GM21390 (cell line): ENCODE measurements around the gene BHLHA9.
A peak's percentile ranks its signal among the peaks of the same experiment; 100 is the strongest.
"Not testable (repeated sequence)": the region's sequence is repeated elsewhere in the genome, so short reads cannot be mapped to it uniquely, and the experiment has no call there.

ENCODE experiments used
- ATAC-seq: cut with Tn5 transposase; IDR thresholded peaks from one replicate; pipeline ENCODE4 v1.9.1; 2021; ENCODE audit not compliant: unreplicated experiment

The BHLHA9 gene

DNA sequence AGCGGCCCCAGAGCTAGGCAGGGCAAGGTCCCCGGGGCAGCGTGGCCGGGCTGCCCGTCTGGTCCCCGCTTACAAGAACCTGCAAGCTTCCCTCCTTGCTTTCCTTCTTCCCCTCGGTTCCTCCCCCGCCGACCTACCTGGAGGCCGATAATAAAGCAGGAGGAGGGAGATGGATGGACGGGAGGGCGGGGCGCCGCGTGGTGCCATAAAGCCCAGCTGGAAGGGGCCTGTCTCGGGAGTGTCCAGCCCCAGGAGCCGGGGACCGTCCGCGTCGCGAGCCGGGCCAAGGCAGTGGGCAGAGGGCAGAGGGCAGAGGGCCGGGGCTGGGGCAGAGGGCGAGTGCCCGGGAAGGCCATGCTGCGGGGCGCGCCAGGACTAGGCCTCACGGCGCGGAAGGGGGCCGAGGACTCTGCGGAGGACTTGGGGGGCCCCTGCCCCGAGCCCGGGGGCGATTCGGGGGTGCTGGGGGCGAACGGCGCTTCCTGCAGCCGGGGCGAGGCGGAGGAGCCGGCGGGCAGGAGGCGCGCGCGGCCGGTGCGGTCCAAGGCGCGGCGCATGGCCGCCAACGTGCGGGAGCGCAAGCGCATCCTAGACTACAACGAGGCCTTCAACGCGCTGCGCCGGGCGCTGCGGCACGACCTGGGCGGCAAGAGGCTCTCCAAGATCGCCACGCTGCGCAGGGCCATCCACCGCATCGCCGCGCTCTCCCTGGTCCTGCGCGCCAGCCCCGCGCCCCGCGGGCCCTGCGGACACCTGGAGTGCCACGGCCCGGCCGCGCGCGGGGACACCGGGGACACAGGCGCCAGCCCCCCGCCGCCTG is at the start of gene BHLHA9:
BHLHA9 (plus strand) TSS at position 235 of the 820 bp plus-strand sequence; CDS start at position 355, 120 bp downstream.
- no peak for ATAC-seq

DNA sequence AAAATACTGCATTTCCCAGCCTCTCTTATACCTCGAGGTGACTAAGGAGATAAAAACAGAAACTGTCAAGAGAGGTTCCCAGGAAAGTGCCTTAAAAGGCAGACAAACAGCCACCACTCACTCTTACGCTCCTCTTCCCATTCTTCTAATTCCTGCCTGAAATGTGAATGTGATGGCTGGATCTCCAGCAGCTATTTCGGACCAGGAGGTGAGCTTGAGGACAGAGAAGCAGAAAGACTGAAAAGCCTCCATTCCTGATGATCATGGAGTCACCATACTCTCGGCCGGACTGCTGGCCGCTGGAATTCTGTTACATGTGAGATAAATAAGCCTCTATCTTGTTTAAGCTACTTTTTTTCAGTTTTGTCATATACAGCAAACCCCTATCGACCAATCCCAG is 49.0 kb upstream of the BHLHA9 start:
- no peak for ATAC-seq

DNA sequence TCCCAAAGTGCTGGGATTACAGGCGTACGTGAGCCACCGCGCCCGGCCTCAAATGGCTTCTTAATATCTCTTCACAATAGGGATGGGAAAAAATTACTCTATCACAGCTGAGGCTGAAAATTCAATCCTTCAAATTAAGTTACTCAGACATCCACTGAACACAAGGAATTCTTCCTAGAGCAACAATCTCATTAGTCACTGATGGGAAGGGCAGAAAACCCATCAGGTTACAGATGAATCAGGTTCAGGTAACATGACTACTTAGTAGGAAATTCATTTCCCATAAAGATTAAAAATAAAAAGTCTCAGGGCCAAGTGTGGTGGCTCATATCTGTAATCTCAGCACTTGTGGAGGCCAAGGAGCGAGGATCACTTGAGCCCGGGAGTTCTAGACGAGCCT is 47.9 kb upstream of the BHLHA9 start:
- ATAC-seq: no peak

DNA sequence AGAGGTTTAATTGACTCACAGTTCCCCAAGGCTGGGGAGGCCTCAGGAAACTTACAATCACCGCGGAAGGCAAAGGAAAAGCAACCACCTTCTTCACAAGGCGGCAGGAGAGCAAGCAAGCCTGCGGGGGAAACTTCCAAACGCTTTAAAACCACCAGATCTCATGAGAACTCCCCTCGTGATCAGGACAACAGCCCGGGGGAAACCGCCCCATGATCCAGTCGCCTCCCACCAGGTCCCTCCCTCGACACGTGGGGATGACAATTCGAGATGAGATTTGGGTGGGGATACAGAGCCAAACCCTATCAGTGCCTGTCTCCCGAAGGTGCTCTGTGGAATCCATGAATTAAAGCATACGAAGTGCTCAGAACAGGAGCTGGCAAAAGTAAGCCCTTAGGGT is 46.6 kb upstream of the BHLHA9 start:
- ATAC-seq: no peak

DNA sequence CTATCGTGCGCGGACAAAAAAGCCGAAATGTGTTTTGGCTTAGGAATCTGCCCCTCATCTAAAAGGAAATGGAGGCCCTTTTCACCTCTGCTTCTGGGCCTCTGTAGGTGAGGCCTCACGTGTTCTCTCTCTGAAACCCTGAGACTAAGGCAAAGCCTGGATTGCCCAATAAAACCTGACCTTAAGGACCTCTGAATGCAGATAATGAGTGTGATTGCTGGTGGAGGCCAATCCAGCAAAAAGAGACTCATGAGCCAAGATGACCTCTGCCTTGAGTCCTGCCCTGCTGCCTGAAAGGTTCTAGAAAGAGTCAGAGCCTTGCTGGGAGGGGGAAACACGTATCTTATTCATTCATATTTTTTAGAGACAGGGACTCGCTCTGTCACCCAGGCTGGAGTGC is 45.9 kb upstream of the BHLHA9 start:
- no peak for ATAC-seq

DNA sequence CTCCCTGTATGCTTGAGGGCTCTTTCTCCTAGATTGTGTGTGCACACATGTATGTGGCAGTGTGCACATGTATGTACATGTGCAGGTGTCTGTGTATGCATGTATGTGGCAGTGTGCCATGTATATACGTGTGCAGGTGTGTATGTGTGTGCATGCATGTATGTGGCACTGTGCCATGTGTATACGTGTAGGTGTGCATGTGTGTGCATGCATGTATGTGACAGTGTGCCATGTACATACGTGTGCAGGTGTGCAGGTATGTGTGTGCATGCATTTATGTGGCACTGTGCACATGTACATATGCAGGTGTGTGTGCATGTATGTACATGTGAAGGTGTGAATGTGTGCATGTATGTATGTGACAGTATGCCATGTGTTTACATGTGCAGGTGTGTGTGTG is 43.9 kb upstream of the BHLHA9 start:
- ATAC-seq: no peak

DNA sequence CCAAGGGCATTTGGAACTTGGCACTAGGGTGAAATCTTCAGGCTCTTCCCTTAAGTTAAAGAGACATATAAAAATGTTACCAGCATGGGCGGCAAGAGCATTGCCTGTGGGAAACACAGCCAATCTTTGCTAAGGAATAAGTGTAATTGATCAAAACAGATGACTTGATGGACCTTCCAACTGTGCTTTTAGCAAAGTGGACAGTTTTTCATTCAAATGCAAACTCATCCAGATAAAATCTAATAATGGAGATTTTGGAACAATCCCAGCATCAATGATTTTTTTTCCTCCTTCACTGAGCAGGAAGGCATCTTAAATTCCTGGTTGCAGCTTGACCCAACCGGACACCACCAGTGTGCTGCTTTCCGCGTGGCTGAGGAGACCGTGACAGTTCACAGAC is 42.9 kb upstream of the BHLHA9 start:
- no peak for ATAC-seq

DNA sequence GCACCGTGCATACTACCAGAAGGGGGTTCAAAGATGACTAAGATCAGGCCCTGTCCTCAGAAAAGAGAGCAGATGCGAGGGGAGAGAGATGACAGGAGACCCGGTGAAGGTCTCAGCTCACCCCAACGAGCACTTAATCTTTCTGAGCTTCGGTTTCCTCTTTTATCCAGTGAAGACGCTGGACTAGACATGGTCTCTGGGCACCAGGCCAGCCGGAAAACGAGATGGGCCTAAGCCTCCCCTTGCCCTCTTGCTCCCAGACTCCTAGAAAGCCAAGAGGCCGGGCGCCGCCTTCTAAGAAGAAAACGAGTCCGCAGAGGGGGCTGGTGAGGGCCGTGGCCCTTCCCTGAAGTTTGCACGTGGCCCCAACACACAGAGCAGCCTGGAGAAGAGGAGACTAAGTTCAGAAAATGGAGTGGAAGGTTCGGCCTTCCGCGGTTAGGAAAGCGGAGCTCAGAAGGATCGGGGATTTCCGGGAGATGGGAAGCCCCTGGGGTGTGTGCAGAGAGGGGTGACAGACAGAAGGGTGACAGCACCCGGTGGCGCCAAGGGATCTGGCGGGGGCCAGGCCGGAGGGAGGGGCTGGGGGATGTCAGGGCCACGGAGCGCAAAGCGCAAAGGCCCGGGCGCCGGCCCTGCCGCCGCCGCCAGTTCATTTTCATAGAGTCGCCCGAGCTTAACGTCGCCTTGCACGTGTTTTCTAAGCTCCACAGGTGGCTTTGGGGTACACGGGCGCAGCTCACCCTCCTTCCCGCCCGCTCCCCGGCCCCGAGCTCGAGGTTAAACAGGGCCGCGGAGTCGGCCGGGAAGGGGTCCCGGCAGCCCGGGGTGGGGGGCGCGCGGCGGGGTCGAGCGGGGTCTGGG is 42.1 kb upstream of the BHLHA9 start:
- no peak for ATAC-seq

DNA sequence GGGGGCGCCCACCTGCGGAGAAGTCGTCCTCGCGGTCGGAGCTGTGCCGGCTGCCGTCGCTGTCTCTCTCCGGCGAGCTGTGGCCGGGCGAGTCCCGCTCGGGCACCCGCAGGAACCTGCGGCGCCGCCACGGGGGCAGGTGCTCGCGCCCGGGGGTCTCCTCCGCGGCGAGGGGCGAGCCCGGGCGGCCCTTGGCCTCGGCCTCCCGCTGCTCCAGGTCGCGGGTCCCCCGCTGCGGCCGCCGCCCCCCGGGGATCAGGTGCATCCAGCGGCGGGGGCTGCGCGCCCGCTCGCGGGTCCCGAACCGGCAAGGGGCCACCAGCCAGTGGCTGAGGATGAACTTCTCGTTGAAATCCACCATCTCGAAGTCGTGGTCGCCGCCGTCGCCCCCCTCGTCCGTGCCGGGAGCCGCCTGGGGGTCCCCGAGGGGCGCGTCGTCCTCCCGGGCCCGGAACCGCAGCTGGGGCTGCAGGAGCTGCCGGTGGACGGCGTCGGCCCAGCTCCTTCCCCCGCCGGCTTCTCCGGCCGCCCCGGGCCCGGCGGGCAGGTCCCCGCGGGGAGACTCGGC is 41.4 kb upstream of the BHLHA9 start:
- ATAC-seq: peak; percentile 11

DNA sequence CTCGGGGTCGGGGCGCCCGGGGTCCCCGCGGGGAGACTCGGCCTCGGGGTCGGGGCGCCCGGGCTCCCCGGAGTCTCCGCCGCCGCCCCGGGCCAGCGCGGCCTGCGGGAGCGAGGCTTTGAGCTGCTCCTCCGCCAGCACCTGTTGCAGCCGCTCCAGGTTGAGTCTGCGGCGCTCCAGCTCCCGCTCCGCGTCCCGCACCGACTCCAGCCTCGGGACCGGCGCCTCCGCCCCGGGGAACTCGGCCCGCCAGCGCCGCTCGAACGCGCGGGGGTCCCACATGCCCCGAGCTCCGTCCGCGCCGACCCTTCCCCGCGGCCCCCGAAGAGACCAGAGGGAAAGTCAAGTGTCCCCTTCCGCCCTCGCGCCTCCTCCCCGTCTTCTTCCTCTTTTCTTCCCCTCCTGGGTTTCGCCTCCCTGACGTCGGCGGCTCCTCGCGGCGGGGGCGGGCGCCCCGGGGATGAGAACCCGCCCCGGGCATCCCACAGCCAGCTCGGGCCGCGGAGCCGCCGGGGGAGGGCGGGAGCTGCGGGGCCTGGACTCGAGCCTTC is 40.8 kb upstream of the BHLHA9 start:
- peak; percentile 61 for ATAC-seq

DNA sequence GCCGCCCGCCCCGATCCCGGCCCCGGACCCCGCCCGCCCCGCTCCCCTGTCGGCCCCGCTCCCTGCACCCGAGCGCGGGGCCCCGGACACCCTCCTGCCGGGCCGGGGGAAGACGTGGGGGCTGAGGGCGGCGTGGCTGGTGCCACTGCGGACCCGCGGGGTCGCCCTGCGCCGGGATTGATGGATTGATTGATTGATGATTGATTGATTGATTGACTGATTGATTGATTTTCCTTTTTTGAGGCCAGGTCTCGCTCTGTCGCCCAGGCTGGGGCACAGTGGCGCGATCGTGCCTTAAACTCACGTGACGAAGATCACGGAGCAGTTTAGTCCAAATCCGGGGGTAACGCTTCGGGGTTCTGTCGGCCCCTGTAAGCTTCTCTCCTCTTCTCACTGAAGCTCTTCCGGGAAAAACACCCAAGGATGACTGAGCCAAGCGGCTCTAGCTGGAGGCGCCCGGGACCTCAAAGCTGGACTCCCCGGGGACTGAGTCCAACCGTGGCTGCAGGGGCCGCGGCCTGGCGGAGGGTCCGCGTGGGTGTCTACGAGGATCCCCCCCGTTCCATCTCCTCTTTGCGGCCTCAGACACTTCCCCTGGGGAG is 40.2 kb upstream of the BHLHA9 start:
- ATAC-seq: no peak

DNA sequence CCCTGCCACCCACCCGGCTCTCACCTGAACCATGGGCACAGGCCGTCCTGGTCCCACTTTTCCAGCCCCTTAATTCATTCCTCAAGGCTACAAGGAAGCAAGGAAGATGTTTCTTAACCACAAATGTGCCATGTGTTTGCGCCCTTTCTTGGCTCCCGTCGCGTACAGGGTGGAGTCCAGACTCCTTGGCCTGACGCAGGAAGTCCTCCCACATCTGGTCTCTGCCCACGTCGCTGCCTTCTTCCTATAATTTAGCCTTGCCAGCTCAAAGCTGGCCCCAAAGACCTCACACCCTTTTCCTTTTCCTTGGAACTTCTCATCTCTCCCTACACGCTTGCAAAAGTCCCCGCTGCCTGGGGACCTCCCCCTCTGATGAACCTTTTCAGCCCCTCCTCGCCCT is 38.8 kb upstream of the BHLHA9 start:
- no peak for ATAC-seq

DNA sequence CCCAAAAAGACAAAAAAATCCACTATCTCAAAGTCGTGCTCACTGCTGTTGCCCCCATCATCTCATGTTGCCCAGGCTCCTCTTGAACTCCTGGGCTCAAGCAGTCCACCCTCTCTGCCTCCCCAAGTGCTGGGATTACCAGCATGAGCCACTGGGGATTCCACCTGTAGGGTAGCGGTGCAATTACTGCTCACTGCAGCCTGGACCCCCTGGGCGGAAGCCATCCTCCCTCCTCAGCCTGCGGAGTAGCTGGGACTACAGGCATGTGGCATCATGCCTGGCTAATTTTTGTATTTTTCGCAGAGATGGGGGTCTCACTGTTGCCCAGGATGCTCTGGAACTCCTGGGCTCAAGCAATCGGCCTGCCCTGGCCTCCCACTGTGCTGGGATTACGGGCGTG is 37.9 kb upstream of the BHLHA9 start:
- ATAC-seq: no peak

DNA sequence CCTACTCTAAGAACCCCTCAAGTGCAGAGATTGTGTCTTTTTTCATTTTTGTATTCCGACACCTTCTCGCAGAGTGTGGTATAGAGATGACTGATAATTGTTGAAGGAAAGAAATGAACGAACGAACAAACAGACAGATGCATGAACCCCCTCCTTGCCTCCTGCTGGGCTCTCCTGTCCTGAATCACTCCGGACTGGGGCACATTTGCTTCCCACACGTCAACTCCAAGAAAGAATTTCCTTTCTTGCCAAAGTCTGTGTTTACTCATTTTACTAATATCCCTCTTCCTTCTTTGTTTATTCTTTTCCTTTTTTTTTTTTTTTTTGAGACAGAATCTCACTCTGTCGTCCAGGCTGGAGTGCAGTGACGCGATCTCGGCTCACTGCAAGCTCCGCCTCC is 37.5 kb upstream of the BHLHA9 start:
- ATAC-seq: no peak

DNA sequence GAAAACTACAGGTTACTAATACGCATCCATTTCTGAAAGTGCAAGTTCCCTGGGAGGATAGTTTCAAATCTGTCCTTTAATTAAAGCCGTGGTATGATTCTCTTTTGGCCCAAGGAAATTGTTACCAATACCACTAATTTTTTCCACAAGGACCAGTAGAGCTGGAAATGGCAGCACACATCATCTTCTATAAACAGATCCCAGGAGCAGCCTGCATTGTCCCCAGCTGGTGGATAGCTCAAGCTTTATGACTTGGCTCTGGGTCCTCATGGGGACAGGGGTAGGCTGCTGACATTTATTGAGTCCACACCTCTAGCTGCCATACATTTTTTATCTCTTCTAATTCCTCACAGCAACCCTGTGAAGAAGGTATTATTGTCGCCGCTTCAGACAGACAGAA is 35.8 kb upstream of the BHLHA9 start:
- no peak for ATAC-seq

DNA sequence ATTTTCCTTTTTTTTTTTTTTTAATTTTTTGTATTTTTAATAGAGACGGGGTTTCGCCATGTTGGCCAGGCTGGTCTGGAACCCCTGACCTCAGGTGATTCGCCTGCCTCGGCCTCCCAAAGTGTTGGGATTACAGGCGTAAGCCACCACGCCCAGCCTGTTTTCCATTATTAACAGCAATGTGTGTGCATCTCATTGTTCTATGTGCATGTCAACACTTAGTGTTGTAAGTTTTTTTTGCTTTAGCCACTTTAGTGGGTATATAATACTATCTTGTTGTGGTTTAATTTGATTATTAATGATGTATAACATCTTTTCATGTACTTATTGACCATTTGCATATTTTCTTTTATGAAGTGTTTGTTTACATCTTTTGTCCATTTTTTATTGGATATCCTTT is 32.8 kb upstream of the BHLHA9 start:
- ATAC-seq: no peak

DNA sequence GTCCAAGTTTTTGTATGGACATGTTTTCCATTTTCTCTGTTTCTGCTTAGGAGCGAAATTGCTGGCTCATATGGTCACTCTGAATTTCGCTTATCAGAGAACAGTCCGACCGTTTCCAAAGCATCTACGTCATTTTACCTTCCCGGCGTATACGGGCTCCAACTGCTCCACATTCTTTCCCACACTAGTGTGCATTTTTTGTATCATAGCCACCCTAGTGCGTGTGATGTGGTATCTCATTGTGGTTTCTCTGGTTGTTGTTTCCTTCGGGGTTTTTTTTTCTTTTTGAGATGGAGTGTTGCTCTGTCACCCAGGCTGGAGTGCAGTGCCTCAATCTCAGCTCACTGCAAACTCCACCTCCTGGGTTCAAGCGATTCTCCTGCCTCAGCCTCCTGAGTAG is 31.0 kb upstream of the BHLHA9 start:
- ATAC-seq: no peak

DNA sequence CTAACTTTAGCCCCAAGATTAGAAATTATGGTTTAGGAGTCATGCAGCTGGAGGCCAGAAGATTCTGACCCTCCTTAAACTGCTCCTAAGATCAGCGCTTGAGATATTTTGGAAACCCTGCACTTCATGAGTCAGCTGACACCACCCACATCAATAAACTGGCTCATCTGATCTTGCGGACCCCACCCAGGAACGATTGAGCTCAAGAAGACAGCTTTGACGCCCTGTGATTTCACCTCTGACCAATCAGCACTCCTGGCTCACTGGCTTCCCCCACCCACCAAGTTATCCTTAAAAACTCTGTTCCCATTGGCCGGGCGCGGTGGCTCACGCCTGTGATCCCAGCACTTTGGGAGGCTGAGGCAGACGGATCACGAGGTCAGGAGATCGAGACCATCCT is 29.8 kb upstream of the BHLHA9 start:
- not testable (repeated sequence) for ATAC-seq

DNA sequence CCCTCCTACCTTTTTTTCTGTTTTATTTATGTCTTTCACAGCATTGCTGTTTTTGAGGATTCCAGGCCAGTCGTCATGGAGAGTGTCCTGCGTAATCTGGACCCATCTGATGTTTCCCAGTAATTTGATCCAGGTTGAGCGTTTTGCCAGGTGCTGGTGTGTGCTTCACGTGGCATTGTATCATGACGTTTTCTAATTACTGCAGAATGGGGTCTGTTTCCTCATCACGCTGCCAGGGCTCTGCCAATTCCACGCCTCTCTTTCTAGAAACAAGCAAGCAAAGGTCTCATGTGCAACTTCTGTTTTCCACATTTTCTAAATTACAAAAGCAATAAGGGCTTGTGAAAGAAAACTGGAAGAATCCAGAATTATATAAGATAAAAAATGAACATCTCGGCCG is 28.3 kb upstream of the BHLHA9 start:
- no peak for ATAC-seq

DNA sequence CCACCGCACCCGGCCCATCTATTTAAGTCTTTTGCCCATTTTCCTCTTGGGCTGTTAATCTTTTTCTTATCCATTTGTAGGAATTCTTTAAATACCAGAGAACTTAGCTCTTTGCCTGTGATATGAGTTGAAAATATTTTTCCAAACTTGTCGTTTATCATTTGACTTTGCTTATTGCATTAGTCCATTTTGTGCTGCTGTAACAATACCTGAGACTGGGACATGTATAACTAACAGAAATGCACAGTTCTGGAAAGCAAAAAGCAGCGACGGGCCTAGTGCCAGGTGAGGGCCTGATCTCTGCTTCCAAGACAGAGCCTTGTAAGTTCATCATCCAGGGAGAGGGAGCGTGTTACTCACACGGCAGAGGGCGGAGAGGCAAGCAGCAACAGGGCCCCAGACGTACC is 25.6 kb upstream of the BHLHA9 start:
- ATAC-seq: no peak
